IMR-90 (cell line): ENCODE results near the gene LGALS4. TPM values are rescaled to one million over a fixed set of nuclear protein-coding genes. Genes with fewer than 3 reads are reported as not detected.
"Not testable (repeated sequence)": the region's sequence is repeated elsewhere in the genome, so short reads cannot be mapped to it uniquely, and the experiment has no call there.

Experiments used
- ATAC-seq: fragments of 200-7000 bp; cut with Tn5 transposase; 2 replicates; pipeline ENCODE4 v1.9.1; 2020; ENCODE audit warnings: low read depth, mild to moderate bottlenecking, moderate library complexity
- BruUV-seq: library from RNA; stranded (reverse); fragments of 400-500 nt; replicated peaks from 2 replicates; lab custom pipeline; 2021; lab: Mats Ljungman, UMichigan
- CTCF ChIA-PET: fragments of 300-600 bp; formaldehyde crosslinking; extraction: SDS; loops from one replicate; lab custom pipeline; 2021; ENCODE audit warnings: antibody characterized with exemption; lab: Yijun Ruan, JAX
- POLR2A ChIA-PET: fragments of 300-600 bp; sonication (Branson Sonifier 250); formaldehyde crosslinking; loops from one replicate; lab custom pipeline; 2022; ENCODE audit warnings: antibody characterized with exemption; ENCODE audit not compliant: unreplicated experiment; lab: Charles Lee
- DNase-seq: peaks from one replicate; pipeline ENCODE4 v3.0.0; 2013
- H2AFZ ChIP-seq: replicated peaks from 2 replicates; pipeline ENCODE3; 2013; ENCODE audit warnings: low read length, mild to moderate bottlenecking; ENCODE audit not compliant: poor library complexity
- H2AK5ac ChIP-seq: 2 replicates; pipeline ENCODE4 v1.6.1; 2013; ENCODE audit warnings: low read depth, low read length, inconsistent platforms
- H2AK9ac ChIP-seq: replicated peaks from 2 replicates; pipeline ENCODE3; 2013; ENCODE audit warnings: mild to moderate bottlenecking, low read depth, low read length, moderate library complexity; ENCODE audit not compliant: poor library complexity
- H2BK120ac ChIP-seq: 2 replicates; pipeline ENCODE4 v1.6.1; 2013; ENCODE audit warnings: low read depth, low read length, inconsistent platforms
- H2BK15ac ChIP-seq: 3 replicates; pipeline ENCODE4 v1.6.1; 2013; ENCODE audit warnings: low read depth, low read length, inconsistent platforms
- H2BK20ac ChIP-seq: 2 replicates; pipeline ENCODE4 v1.6.1; 2013; ENCODE audit warnings: low read depth, mild to moderate bottlenecking, inconsistent platforms, low read length, moderate library complexity
- H2BK5ac ChIP-seq: 2 replicates; pipeline ENCODE4 v1.6.1; 2013; ENCODE audit warnings: mild to moderate bottlenecking, low read depth, low read length, inconsistent platforms; ENCODE audit not compliant: poor library complexity, severe bottlenecking
- H3K14ac ChIP-seq: replicated peaks from 2 replicates; pipeline ENCODE4 v1.6.1; 2013; ENCODE audit warnings: low read depth, low read length, inconsistent platforms
- H3K18ac ChIP-seq: 2 replicates; pipeline ENCODE4 v1.6.1; 2013; ENCODE audit warnings: low read depth, low read length, control low read depth
- H3K23ac ChIP-seq: 2 replicates; pipeline ENCODE4 v1.6.1; 2013; ENCODE audit warnings: low read depth, low read length, inconsistent platforms
- H3K27ac ChIP-seq: 2 replicates; pipeline ENCODE4 v1.5.1; 2013; ENCODE audit warnings: mild to moderate bottlenecking, control low read depth, low read length; ENCODE audit not compliant: insufficient read depth
- H3K27me3 ChIP-seq: 2 replicates; pipeline ENCODE4 v1.6.1; 2013; ENCODE audit warnings: low read length; ENCODE audit not compliant: control insufficient read depth, insufficient read depth
- H3K36me3 ChIP-seq: 2 replicates; pipeline ENCODE4 v1.6.1; 2013; ENCODE audit warnings: low read length, mixed read lengths; ENCODE audit not compliant: control insufficient read depth, insufficient read depth
- H3K4ac ChIP-seq: 2 replicates; pipeline ENCODE4 v1.6.1; 2013; ENCODE audit warnings: low read depth, low read length, inconsistent platforms
- H3K4me1 ChIP-seq: 2 replicates; pipeline ENCODE4 v1.6.1; 2013; ENCODE audit warnings: low read length, mixed read lengths; ENCODE audit not compliant: control insufficient read depth, insufficient read depth
- H3K4me2 ChIP-seq: 2 replicates; pipeline ENCODE4 v1.6.1; 2013; ENCODE audit warnings: low read depth, mild to moderate bottlenecking, control low read depth, low read length, moderate library complexity
- H3K4me3 ChIP-seq: 2 replicates; pipeline ENCODE4 v1.5.1; 2013; ENCODE audit warnings: low read depth, mild to moderate bottlenecking, control low read depth, low read length, moderate library complexity; ENCODE audit not compliant: insufficient read depth
- H3K56ac ChIP-seq: 2 replicates; pipeline ENCODE4 v1.6.1; 2013; ENCODE audit warnings: low read length, inconsistent platforms; ENCODE audit not compliant: insufficient read depth; ENCODE audit errors: extremely low read depth
- H3K79me1 ChIP-seq, 2 experiments: 2 replicates each; pipeline ENCODE4 v1.6.1; 2013; ENCODE audit warnings: low read length in 2 of 2, inconsistent platforms in 1 of 2, low read depth in 1 of 2
- H3K9ac ChIP-seq: 2 replicates; pipeline ENCODE4 v1.6.1; 2013; ENCODE audit warnings: low read depth, low read length, control low read depth
- H3K9me1 ChIP-seq: 2 replicates; pipeline ENCODE4 v1.6.1; 2013; ENCODE audit warnings: low read length, inconsistent platforms; ENCODE audit not compliant: insufficient read depth
- H3K9me3 ChIP-seq: 2 replicates; pipeline ENCODE4 v1.6.1; 2013; ENCODE audit warnings: low read length; ENCODE audit not compliant: control insufficient read depth, insufficient read depth
- H4K20me1 ChIP-seq: 2 replicates; pipeline ENCODE4 v1.6.1; 2013; ENCODE audit warnings: low read length, inconsistent platforms; ENCODE audit not compliant: insufficient read depth
- H4K5ac ChIP-seq: 2 replicates; pipeline ENCODE4 v1.6.1; 2013; ENCODE audit warnings: mild to moderate bottlenecking, low read depth, low read length, control low read depth
- H4K8ac ChIP-seq, 2 experiments: 2 replicates each; pipeline ENCODE4 v1.6.1; 2013; ENCODE audit warnings: low read depth in 2 of 2, low read length in 2 of 2, control low read depth in 1 of 2, inconsistent platforms in 1 of 2
- H4K91ac ChIP-seq: 2 replicates; pipeline ENCODE4 v1.6.1; 2013; ENCODE audit warnings: low read depth, low read length, inconsistent platforms; ENCODE audit not compliant: insufficient read depth
- WGBS, 2 experiments: methylation state at CpG; one replicate each; pipeline versions ENCODE4 v1.1.5 to v1.1.7; 2013; ENCODE audit warnings: missing lambda C conversion rate in 2 of 2; ENCODE audit not compliant: insufficient read length in 1 of 2; ENCODE audit errors: extremely low coverage in 2 of 2; 5-methylcytosine and 5-hydroxymethylcytosine counted together
- dilution Hi-C: fragments of 300-500 bp; cut with HindIII; formaldehyde crosslinking; loops from one replicate; pipeline ENCODE4 v1.14.3; 2018; ENCODE audit warnings: low sequenced_read_pairs; ENCODE audit not compliant: unreplicated experiment
- in situ Hi-C: fragments of 300-500 bp; cut with MboI; formaldehyde crosslinking; loops from 3 replicates; pipeline ENCODE4 v1.14.3; 2019; ENCODE audit warnings: low sequenced_read_pairs, inconsistent platforms, mixed read lengths
- intact Hi-C: fragments of 100-400 bp; cut with micrococcal nuclease; formaldehyde crosslinking; loops from 2 replicates; pipeline ENCODE4 v1.10.0; 2022
- polyA plus RNA-seq, 3 experiments: library from polyadenylated mRNA; depleted of rRNA; stranded (reverse); fragments of >200 nt; gene quantifications; 2 replicates each; pipeline ENCODE4 v1.2.3, GENCODE V29; 2012; ENCODE audit warnings: low replicate concordance in 1 of 3
- total RNA-seq: library from RNA; depleted of rRNA; stranded (reverse); fragments of >200 nt; gene quantifications from 2 replicates; pipeline ENCODE4 v1.2.3, GENCODE V29; 2012

LGALS4 gene
- total and polyA plus RNA-seq, 2 of the 4 experiments (the other 2 are of a cell fraction), result 0.29 TPM; not detected in 1

DNA sequence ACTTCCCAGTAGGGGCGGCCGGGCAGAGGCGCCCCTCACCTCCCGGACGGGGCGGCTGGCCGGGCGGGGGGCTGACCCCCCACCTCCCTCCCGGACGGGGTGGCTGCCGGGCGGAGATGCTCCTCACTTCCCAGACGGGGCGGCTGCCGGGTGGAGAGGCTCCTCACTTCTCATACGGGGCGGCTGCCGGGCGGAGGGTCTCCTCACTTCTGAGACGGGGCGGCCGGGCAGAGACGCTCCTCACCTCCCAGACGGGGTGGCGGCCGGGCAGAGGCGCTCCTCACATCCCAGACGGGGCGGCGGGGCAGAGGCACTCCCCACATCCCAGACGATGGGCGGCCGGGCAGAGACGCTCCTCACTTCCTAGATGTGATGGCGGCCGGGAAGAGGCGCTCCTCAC is 43.0 kb upstream of the LGALS4 start:
- intact Hi-C loops, H3K36me3 ChIP-seq, H2AK9ac ChIP-seq, H4K20me1 ChIP-seq, H3K14ac ChIP-seq, H3K4me3 ChIP-seq, H4K91ac ChIP-seq, H2BK15ac ChIP-seq, ATAC-seq, H3K9ac ChIP-seq, H2BK120ac ChIP-seq, CTCF ChIA-PET, H3K27ac ChIP-seq, DNase-seq, dilution Hi-C loops, H3K56ac ChIP-seq, H3K23ac ChIP-seq, H2BK20ac ChIP-seq, H3K4ac ChIP-seq, H3K9me1 ChIP-seq, H4K5ac ChIP-seq, H3K18ac ChIP-seq, H4K8ac ChIP-seq, BruUV-seq, H3K27me3 ChIP-seq, in situ Hi-C loops, H2BK5ac ChIP-seq, H2AFZ ChIP-seq, H3K4me2 ChIP-seq, H2AK5ac ChIP-seq, POLR2A ChIA-PET, H3K9me3 ChIP-seq: not testable (repeated sequence)
- H3K79me1 ChIP-seq, result peaks cover 4 to 19% of the 10 kb centered on the region in 2 experiments; a peak in 3 of 4 replicates
- H3K4me1 ChIP-seq, result peaks cover 10% of the 10 kb centered on the region
- no CpG with 5 or more reads among the region's 37 CpGs for WGBS, 2 experiments

DNA sequence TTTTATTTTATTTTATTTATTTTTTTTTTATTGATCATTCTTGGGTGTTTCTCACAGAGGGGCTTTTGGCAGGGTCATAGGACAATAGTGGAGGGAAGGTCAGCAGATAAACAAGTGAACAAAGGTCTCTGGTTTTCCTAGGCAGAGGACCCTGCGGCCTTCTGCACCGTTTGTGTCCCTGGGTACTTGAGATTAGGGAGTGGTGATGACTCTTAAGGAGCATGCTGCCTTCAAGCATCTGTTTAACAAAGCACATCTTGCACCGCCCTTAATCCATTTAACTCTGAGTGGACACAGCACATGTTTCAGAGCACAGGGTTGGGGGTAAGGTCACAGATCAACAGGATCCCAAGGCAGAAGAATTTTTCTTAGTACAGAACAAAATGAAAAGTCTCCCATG is 42.2 kb upstream of the LGALS4 start:
- H4K20me1 ChIP-seq, H4K5ac ChIP-seq, H4K8ac ChIP-seq, H3K27me3 ChIP-seq, H3K14ac ChIP-seq, BruUV-seq, H2BK15ac ChIP-seq, H3K23ac ChIP-seq, H2AFZ ChIP-seq, H4K91ac ChIP-seq, H3K9me3 ChIP-seq, H2BK5ac ChIP-seq, H3K18ac ChIP-seq, H3K9ac ChIP-seq, H3K4me2 ChIP-seq, H3K4ac ChIP-seq, H3K56ac ChIP-seq, H2BK120ac ChIP-seq, H3K36me3 ChIP-seq, intact Hi-C loops, H2BK20ac ChIP-seq, dilution Hi-C loops, H3K4me3 ChIP-seq, in situ Hi-C loops, H2AK9ac ChIP-seq, H2AK5ac ChIP-seq, DNase-seq, CTCF ChIA-PET, H3K27ac ChIP-seq, ATAC-seq, H3K9me1 ChIP-seq, POLR2A ChIA-PET: not testable (repeated sequence)
- H3K79me1 ChIP-seq, result peaks cover 4 to 20% of the 10 kb centered on the region in 2 experiments; a peak in 3 of 4 replicates
- peaks cover 11% of the 10 kb centered on the region for H3K4me1 ChIP-seq
- no CpG with 5 or more reads among the region's 3 CpGs for WGBS, 2 experiments
